Measurements from ENCODE around the gene GINS2.

Gene GINS2

DNA sequence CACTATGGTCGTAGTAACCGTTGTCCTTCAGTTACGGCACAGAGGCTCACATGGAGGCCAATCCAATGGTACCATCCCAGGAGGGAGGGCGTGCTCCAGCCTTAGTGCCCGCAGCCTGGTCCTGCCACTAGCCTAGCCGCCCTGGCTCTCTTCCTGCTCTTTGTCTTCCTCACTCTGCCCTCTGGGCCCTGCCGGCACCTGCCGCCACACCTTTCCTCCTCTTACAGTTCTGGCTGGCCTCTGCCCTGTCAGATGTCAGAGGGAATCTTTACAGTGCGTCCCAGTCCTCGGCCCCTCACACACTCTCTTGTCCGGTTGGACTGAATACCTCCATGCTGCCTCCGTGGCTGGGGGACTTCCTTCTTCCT lies 23.4 kb downstream of the GINS2 start:
- FAIRE-seq (no peak), DNase-seq (ENCODE audit: insufficient read length, low spot score) (no peak)
- TF ChIP-seq, protein P1, sequence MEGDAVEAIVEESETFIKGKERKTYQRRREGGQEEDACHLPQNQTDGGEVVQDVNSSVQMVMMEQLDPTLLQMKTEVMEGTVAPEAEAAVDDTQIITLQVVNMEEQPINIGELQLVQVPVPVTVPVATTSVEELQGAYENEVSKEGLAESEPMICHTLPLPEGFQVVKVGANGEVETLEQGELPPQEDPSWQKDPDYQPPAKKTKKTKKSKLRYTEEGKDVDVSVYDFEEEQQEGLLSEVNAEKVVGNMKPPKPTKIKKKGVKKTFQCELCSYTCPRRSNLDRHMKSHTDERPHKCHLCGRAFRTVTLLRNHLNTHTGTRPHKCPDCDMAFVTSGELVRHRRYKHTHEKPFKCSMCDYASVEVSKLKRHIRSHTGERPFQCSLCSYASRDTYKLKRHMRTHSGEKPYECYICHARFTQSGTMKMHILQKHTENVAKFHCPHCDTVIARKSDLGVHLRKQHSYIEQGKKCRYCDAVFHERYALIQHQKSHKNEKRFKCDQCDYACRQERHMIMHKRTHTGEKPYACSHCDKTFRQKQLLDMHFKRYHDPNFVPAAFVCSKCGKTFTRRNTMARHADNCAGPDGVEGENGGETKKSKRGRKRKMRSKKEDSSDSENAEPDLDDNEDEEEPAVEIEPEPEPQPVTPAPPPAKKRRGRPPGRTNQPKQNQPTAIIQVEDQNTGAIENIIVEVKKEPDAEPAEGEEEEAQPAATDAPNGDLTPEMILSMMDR (IDR thresholded peaks at IDR 0.05; ENCODE audit: insufficient read depth, missing control alignments), result no peak

GRCh38 chr16:85664580-85665372 lies 24.0 kb downstream of the GINS2 start:
- FAIRE-seq, result no peak
- TF ChIP-seq, protein P1 (IDR thresholded peaks at IDR 0.05; ENCODE audit: insufficient read depth, missing control alignments), result no peak
- no peak for DNase-seq (ENCODE audit: insufficient read length, low spot score)

DNA sequence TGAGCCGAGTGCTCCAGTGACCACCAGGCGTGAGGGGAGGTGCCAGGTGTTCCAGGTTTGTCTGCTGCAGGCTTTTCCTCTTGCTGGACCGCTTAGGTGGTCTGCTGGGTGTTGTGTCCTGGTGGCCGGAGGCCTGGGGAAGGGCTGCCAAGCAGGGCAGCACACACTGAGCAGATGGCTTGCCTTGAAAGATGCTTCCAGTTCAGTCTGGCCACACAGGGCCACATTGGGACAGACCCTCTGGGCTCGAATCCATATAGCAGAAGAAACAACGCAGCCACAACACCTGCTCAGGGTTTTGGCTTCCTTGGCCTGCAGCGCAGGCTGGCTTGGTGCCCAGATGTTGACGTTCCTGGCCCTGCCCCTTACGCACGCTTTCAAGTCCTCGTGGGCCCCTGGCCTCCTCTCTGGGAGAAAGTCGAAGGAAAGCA lies 24.8 kb downstream of the GINS2 start:
- FAIRE-seq (no peak), DNase-seq (ENCODE audit: insufficient read length, low spot score) (no peak)
- TF ChIP-seq, protein P1 (IDR thresholded peaks at IDR 0.05; ENCODE audit: insufficient read depth, missing control alignments), result no peak

DNA sequence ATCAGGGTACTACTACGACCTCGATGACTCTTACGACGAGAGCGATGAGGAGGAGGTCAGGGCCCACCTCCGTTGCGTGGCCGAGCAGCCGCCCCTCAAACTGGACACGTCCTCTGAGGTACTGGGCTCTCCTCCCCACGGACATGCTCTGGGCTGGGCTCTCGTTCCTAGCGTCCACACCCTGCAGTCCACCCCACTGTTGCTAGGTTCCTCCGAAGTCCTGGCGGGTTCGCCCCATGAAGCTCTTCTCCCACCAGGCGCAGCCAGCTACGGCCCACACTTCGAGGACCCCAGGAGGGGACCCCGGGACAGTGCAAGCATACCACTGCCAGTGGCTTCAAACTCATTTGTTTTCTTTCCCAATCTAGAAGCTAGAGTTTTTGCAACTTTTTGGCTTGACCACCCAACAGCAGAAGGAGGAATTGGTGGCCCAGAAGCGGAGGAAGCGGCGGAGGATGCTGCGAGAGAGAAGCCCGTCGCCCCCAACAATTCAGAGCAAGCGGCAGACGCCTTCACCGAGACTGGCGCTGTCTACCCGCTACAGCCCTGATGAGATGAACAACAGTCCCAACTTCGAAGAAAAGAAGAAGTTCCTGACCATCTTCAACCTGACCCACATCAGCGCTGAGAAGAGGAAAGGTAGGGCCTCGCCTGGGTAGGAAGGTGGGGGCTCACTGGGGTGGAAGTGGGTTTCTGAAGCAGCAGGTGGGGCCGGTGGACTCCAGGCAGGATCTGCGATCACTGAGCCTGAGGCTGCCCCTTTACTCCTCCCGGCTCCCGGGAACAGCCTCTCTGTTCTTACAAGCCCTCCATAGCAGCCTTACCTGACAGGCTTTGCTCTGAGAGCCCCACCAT lies 25.6 kb downstream of the GINS2 start:
- TF ChIP-seq, protein P1 (IDR thresholded peaks at IDR 0.05; ENCODE audit: insufficient read depth, missing control alignments), result no peak
- DNase-seq (ENCODE audit: insufficient read length, low spot score) (no peak), FAIRE-seq (no peak)

- FAIRE-seq (no peak), DNase-seq (ENCODE audit: insufficient read length, low spot score) (no peak)
- TF ChIP-seq, protein P1 (IDR thresholded peaks at IDR 0.05; ENCODE audit: insufficient read depth, missing control alignments), result no peak
Measured at GRCh38 chr16:85662482-85662812, 26.3 kb downstream of the GINS2 start.

GRCh38 chr16:85661740-85662481 lies 26.8 kb downstream of the GINS2 start:
- TF ChIP-seq, protein P1 (IDR thresholded peaks at IDR 0.05; ENCODE audit: insufficient read depth, missing control alignments), result no peak
- DNase-seq (ENCODE audit: insufficient read length, low spot score) (no peak), FAIRE-seq (no peak)
